H1 (cell line): Measurements from ENCODE around the gene DHDDS. TPM values are rescaled to one million over a fixed set of nuclear protein-coding genes. Genes with fewer than 3 reads are reported as not detected.

Experiments used
- CTCF ChIA-PET: fragments of 300-600 bp; sonication (Branson Sonifier 250); formaldehyde crosslinking; loops from one replicate; lab custom pipeline; 2021; ENCODE audit not compliant: partially characterized antibody; lab: Charles Lee
- POLR2A ChIA-PET: fragments of 300-600 bp; sonication (Branson Sonifier 250); formaldehyde crosslinking; loops from one replicate; lab custom pipeline; 2021; ENCODE audit warnings: inconsistent platforms; ENCODE audit not compliant: partially characterized antibody; lab: Charles Lee
- DNase-seq, 2 experiments: peaks; one replicate each; pipeline versions ENCODE4 v3.0.0 to v3.0.0-alpha.2; 2010 to 2022; ENCODE audit warnings: low spot score in 2 of 2, low read depth in 1 of 2, mixed read lengths in 1 of 2
- FAIRE-seq: peaks from 2 replicates; lab custom pipeline; 2011; peaks lifted over from hg19 to GRCh38; lab: Jason Lieb, UNC
- H2AFZ ChIP-seq: 2 replicates; pipeline ENCODE4 v1.8.1; 2012; ENCODE audit warnings: low read length, inconsistent platforms
- H2AK5ac ChIP-seq: 2 replicates; pipeline ENCODE4 v1.6.1; 2013; ENCODE audit warnings: low read depth, low read length
- H2BK120ac ChIP-seq: replicated peaks from 2 replicates; pipeline ENCODE3; 2013; ENCODE audit warnings: low read depth, low read length, inconsistent platforms
- H2BK12ac ChIP-seq: 2 replicates; pipeline ENCODE4 v1.6.1; 2013; ENCODE audit warnings: low read depth, low read length
- H2BK15ac ChIP-seq: 2 replicates; pipeline ENCODE4 v1.6.1; 2013; ENCODE audit warnings: low read length
- H2BK20ac ChIP-seq: 2 replicates; pipeline ENCODE4 v1.6.1; 2013; ENCODE audit warnings: low read length
- H2BK5ac ChIP-seq: 2 replicates; pipeline ENCODE4 v1.6.1; 2013; ENCODE audit warnings: low read depth, low read length
- H3K14ac ChIP-seq: 2 replicates; pipeline ENCODE4 v1.6.1; 2013; ENCODE audit warnings: inconsistent platforms; ENCODE audit not compliant: insufficient read length
- H3K18ac ChIP-seq: 2 replicates; pipeline ENCODE4 v1.6.1; 2013; ENCODE audit warnings: low read length; ENCODE audit errors: extremely low read depth
- H3K23ac ChIP-seq: 2 replicates; pipeline ENCODE4 v1.6.1; 2013; ENCODE audit warnings: inconsistent platforms; ENCODE audit not compliant: insufficient read length
- H3K23me2 ChIP-seq: 2 replicates; pipeline ENCODE4 v1.6.1; 2013; ENCODE audit warnings: low read depth, low read length
- H3K27ac ChIP-seq: 2 replicates; pipeline ENCODE4 v1.6.1; 2011; ENCODE audit warnings: low read depth, low read length, inconsistent platforms
- H3K27me3 ChIP-seq, 4 experiments: replicated peaks in 1 of 4; 1 replicate in 1 of 4; 2 replicates in 3 of 4; pipeline versions ENCODE4 v1.6.1 to v1.8.1; 2011 to 2013; ENCODE audit warnings: low read length in 3 of 4, mild to moderate bottlenecking in 3 of 4, inconsistent platforms in 2 of 4, mixed read lengths in 2 of 4, moderate library complexity in 1 of 4; ENCODE audit not compliant: control insufficient read depth in 3 of 4, insufficient read depth in 3 of 4; ENCODE audit errors: extremely low read depth in 1 of 4
- H3K36me3 ChIP-seq, 4 experiments: 2 replicates each; pipeline versions ENCODE4 v1.6.1 to v1.8.1; 2011 to 2013; ENCODE audit warnings: mild to moderate bottlenecking in 4 of 4, low read length in 3 of 4, moderate library complexity in 2 of 4, control low read depth in 1 of 4, inconsistent platforms in 1 of 4; ENCODE audit not compliant: insufficient read depth in 4 of 4, control insufficient read depth in 2 of 4
- H3K4ac ChIP-seq: replicated peaks from 2 replicates; pipeline ENCODE3; 2013; ENCODE audit warnings: low read length, low read depth, mixed read lengths, inconsistent platforms; ENCODE audit not compliant: insufficient read length
- H3K4me1 ChIP-seq, 4 experiments: replicated peaks in 1 of 4; 1 replicate in 1 of 4; 2 replicates in 3 of 4; pipeline versions ENCODE4 v1.6.1 to v1.8.1; 2011 to 2013; ENCODE audit warnings: low read length in 3 of 4, inconsistent platforms in 2 of 4, mixed read lengths in 1 of 4; ENCODE audit not compliant: insufficient read depth in 4 of 4, control insufficient read depth in 3 of 4
- H3K4me2 ChIP-seq, 2 experiments: 2 replicates each; pipeline versions ENCODE4 v1.6.1 to v1.8.1; 2011 to 2013; ENCODE audit warnings: low read depth in 2 of 2, low read length in 2 of 2, control low read depth in 1 of 2, inconsistent platforms in 1 of 2, mild to moderate bottlenecking in 1 of 2; ENCODE audit not compliant: insufficient read depth in 1 of 2
- H3K4me3 ChIP-seq, 4 experiments: fragments of 200-600, 300-600 bp in 1 of 4; sonication (generic), shearing (Covaris generic), sonication (Bioruptor Twin) in 1 of 4; 2 replicates each; pipeline versions ENCODE4 v1.5.1 to v1.8.1; 2011 to 2016; ENCODE audit warnings: low read length in 4 of 4, low read depth in 3 of 4, control low read depth in 2 of 4, inconsistent platforms in 2 of 4, mild to moderate bottlenecking in 2 of 4, mixed read lengths in 1 of 4, moderate library complexity in 1 of 4; ENCODE audit not compliant: insufficient read depth in 2 of 4; ENCODE audit errors: extremely low read depth in 1 of 4
- H3K56ac ChIP-seq: replicated peaks from 2 replicates; pipeline ENCODE3; 2013; ENCODE audit warnings: low read depth, mild to moderate bottlenecking, mixed read lengths, low read length, inconsistent platforms; ENCODE audit not compliant: insufficient read length
- H3K79me1 ChIP-seq: 2 replicates; pipeline ENCODE4 v1.6.1; 2013; ENCODE audit warnings: low read depth, low read length, control low read depth
- H3K79me2 ChIP-seq, 2 experiments: 2 replicates each; pipeline versions ENCODE4 v1.6.1 to v1.8.1; 2012 to 2013; ENCODE audit warnings: low read length in 2 of 2, mild to moderate bottlenecking in 2 of 2, inconsistent platforms in 1 of 2; ENCODE audit not compliant: insufficient read depth in 2 of 2, control insufficient read depth in 1 of 2
- H3K9ac ChIP-seq, 4 experiments: replicated peaks in 1 of 4; 1 replicate in 1 of 4; 2 replicates in 3 of 4; pipeline versions ENCODE4 v1.6.1 to v1.8.1; 2011 to 2013; ENCODE audit warnings: low read depth in 3 of 4, low read length in 3 of 4, control low read depth in 2 of 4, mild to moderate bottlenecking in 2 of 4, moderate library complexity in 2 of 4, inconsistent platforms in 1 of 4; ENCODE audit errors: extremely low read depth in 1 of 4
- H3K9me3 ChIP-seq, 2 experiments: 2 replicates each; pipeline versions ENCODE4 v1.6.1 to v1.8.1; 2012 to 2013; ENCODE audit warnings: mild to moderate bottlenecking in 2 of 2, moderate library complexity in 2 of 2, control low read depth in 1 of 2, inconsistent platforms in 1 of 2, low read depth in 1 of 2, low read length in 1 of 2, mixed read lengths in 1 of 2; ENCODE audit not compliant: insufficient read depth in 2 of 2
- H4K20me1 ChIP-seq, 2 experiments: replicated peaks in 1 of 2; 2 replicates each; pipeline versions ENCODE3 to v1.8.1; 2011 to 2013; ENCODE audit warnings: inconsistent platforms in 2 of 2, low read length in 2 of 2, mild to moderate bottlenecking in 1 of 2; ENCODE audit not compliant: insufficient read depth in 2 of 2, control insufficient read depth in 1 of 2
- H4K5ac ChIP-seq: 2 replicates; pipeline ENCODE4 v1.6.1; 2013; ENCODE audit warnings: low read length, low read depth, mixed read lengths, inconsistent platforms; ENCODE audit not compliant: insufficient read length
- H4K8ac ChIP-seq: 2 replicates; pipeline ENCODE4 v1.8.0; 2013; ENCODE audit warnings: mild to moderate bottlenecking, moderate library complexity, low read length, inconsistent platforms; ENCODE audit not compliant: insufficient read depth; ENCODE audit errors: extremely low read depth
- H4K91ac ChIP-seq: replicated peaks from 2 replicates; pipeline ENCODE3; 2013; ENCODE audit warnings: low read length, mixed read lengths, inconsistent platforms; ENCODE audit not compliant: insufficient read length
- NANOG ChIP-seq: IDR thresholded peaks from 2 replicates; pipeline ENCODE4 v1.6.1; 2011; ENCODE audit warnings: low read length, low read depth, mild to moderate bottlenecking, inconsistent platforms; ENCODE audit not compliant: insufficient read depth, poor library complexity, severe bottlenecking
- PHF8 ChIP-seq: fragments of 200-600 bp; sonication (generic); conservative IDR thresholded peaks from 2 replicates; pipeline ENCODE4 v1.7.1; 2012; ENCODE audit warnings: low read depth, mild to moderate bottlenecking, inconsistent platforms, low read length, moderate library complexity
- WGBS, 2 experiments: shearing (Covaris generic) in 1 of 2; methylation state at CpG; one replicate each; pipeline versions ENCODE4 v1.1.6 to v1.1.7; 2013 to 2015; ENCODE audit warnings: low lambda C conversion rate in 2 of 2, mixed read lengths in 2 of 2, inconsistent platforms in 1 of 2, low coverage in 1 of 2, missing lambda C conversion rate in 1 of 2; ENCODE audit not compliant: insufficient replicate concordance in 2 of 2, insufficient coverage in 1 of 2, insufficient read length in 1 of 2; ENCODE audit errors: extremely low coverage in 1 of 2, missing lambda C conversion rate in 1 of 2; 5-methylcytosine and 5-hydroxymethylcytosine counted together
- polyA plus RNA-seq, 7 experiments: library from polyadenylated mRNA; depleted of rRNA in 3 of 7; stranded (reverse) in 5 of 7; unstranded in 2 of 7; fragments of >200 nt in 5 of 7; fragments of 200-250 nt in 2 of 7; gene quantifications; 1 replicate in 5 of 7; 2 replicates in 1 of 7; 4 replicates in 1 of 7; pipeline versions ENCODE4 v1.2.1 to v1.2.3, GENCODE V29; 2011 to 2013; ENCODE audit warnings: missing spikeins in 2 of 7, mixed read lengths in 2 of 7
- total RNA-seq: library from RNA; stranded (reverse); fragmentation: NEBNext Ultra II Directional; extraction: Animal tissue kit (Norgen Biotek cat#: 25700); gene quantifications from 2 replicates; pipeline ENCODE4 v1.2.1, GENCODE V29; 2021

Gene DHDDS
- total and polyA plus RNA-seq, 2 of the 8 experiments (the other 6 are each of a cell fraction or from before 2014, with no cell fraction given), result 28.3 to 44.6 TPM

DNA sequence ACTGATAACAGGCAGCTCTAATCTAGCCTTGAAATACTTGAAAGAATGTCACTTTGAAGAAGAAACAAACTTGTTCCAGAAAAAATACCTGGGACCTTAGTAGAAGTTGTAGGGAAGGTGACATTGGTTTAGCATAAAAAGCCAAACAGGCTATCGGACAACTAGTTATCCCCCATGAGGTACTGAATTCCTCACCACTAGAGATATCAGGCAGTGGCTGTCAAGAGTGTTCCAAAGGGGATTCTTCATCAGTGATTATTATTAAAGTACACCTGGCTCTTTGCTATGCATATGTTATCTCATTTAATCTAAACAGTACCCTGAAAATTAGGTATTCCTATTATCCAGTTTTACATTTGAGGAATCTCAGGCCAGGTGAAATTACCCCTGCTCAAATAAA is 27.0 kb downstream of the DHDDS start:
- Histone ChIP-seq H4K91ac (no peak overlapping the region), H3K9me3 (no peaks in the 10 kb centered on the region), H2BK5ac (no peak overlapping the region), H3K27ac (no peak overlapping the region), H2AFZ (no peak overlapping the region), H3K79me2 (no peaks in the 10 kb centered on the region), H3K23ac (no peak overlapping the region), H2BK15ac (no peak overlapping the region), H3K4me2 (no peak overlapping the region), H3K23me2 (no peaks in the 10 kb centered on the region), H2AK5ac (no peak overlapping the region), H3K14ac (no peak overlapping the region), H3K79me1 (no peaks in the 10 kb centered on the region), H3K36me3 (peaks cover 7 to 40% (median 25%) of the 10 kb centered on the region in 4 experiments), H2BK120ac (no peak overlapping the region), H4K20me1 (peaks cover 0 to 2% of the 10 kb centered on the region in 2 experiments), H2BK20ac (no peak overlapping the region), H3K27me3 (no peaks in the 10 kb centered on the region), H3K18ac (no peak overlapping the region), H3K4me1 (no peaks in the 10 kb centered on the region), H2BK12ac (no peak overlapping the region), H3K56ac (no peak overlapping the region), H4K8ac (no peak overlapping the region), H3K9ac (no peak overlapping the region), H4K5ac (no peak overlapping the region), H3K4me3 (no peak overlapping the region), H3K4ac (no peak overlapping the region)
- TF ChIP-seq PHF8 (no peak), NANOG (no peak)
- POLR2A ChIA-PET, result interaction anchor here (1.1 to 5.7 kb wide), 4 partner anchors 9 to 27 kb away, joined by 3 to 45 read pairs (median 4); partner anchors contain the start of genes DHDDS and HMGN2
- FAIRE-seq (no peak), DNase-seq (no peak)
- CTCF ChIA-PET, result no interaction called here
- 96% methylated on average over 1 of the region's 1 CpG; no CpG with 5 or more reads in 1 of the 2 experiments for WGBS, 2 experiments
